GM21786 (cell line): ENCODE measurements around the gene RNF44.
"Not testable (repeated sequence)": the region's sequence is repeated elsewhere in the genome, so short reads cannot be mapped to it uniquely, and the experiment has no call there.

Experiments
- ATAC-seq: cut with Tn5 transposase; IDR thresholded peaks from one replicate; pipeline ENCODE4 v1.9.1; 2021; ENCODE audit not compliant: unreplicated experiment

Gene RNF44

GRCh38 chr5:176521286-176521685 lies 15.9 kb downstream of the RNF44 start:
- no peak for ATAC-seq

GRCh38 chr5:176519810-176520720 lies 17.1 kb downstream of the RNF44 start:
- no peak for ATAC-seq

- ATAC-seq, result no peak
Observed at GRCh38 chr5:176517053-176517661, 20.0 kb downstream of the RNF44 start.

GRCh38 chr5:176515396-176515795 lies 21.8 kb downstream of the RNF44 start:
- ATAC-seq, result no peak

GRCh38 chr5:176514244-176514950 lies 22.8 kb downstream of the RNF44 start:
- ATAC-seq, result no peak

- no peak for ATAC-seq
Observed at GRCh38 chr5:176513788-176514187, 23.4 kb downstream of the RNF44 start.

GRCh38 chr5:176508603-176509002 lies 28.6 kb downstream of the RNF44 start:
- no peak for ATAC-seq

- ATAC-seq, result no peak
Observed at GRCh38 chr5:176507911-176508310, 29.3 kb downstream of the RNF44 start.

- ATAC-seq, result no peak
Observed at GRCh38 chr5:176503496-176503895, 33.7 kb downstream of the RNF44 start.

GRCh38 chr5:176501333-176501732 lies 35.9 kb downstream of the RNF44 start:
- ATAC-seq, result no peak

GRCh38 chr5:176500511-176500910 lies 36.7 kb downstream of the RNF44 start:
- ATAC-seq, result no peak

- no peak for ATAC-seq
Observed at GRCh38 chr5:176499273-176499672, 37.9 kb downstream of the RNF44 start.

GRCh38 chr5:176497852-176498251 lies 39.4 kb downstream of the RNF44 start:
- no peak for ATAC-seq

- ATAC-seq, result no peak
Observed at GRCh38 chr5:176492431-176492830, 44.8 kb downstream of the RNF44 start.

GRCh38 chr5:176491901-176492300 lies 45.3 kb downstream of the RNF44 start:
- ATAC-seq, result no peak

- ATAC-seq, result no peak
Observed at GRCh38 chr5:176491101-176491502, 46.1 kb downstream of the RNF44 start.

- ATAC-seq, result no peak
Observed at GRCh38 chr5:176490301-176490700, 46.9 kb downstream of the RNF44 start.

GRCh38 chr5:176489077-176489476 lies 48.1 kb downstream of the RNF44 start:
- ATAC-seq, result no peak

- ATAC-seq, result not testable (repeated sequence)
Observed at GRCh38 chr5:176487160-176487559, 50.0 kb downstream of the RNF44 start.

GRCh38 chr5:176486189-176486757 lies 50.9 kb downstream of the RNF44 start:
- no peak for ATAC-seq

GRCh38 chr5:176485176-176485575 lies 52.0 kb downstream of the RNF44 start:
- no peak for ATAC-seq
